ACC112 (cell line): ENCODE results near the gene SUMO4.

Experiments
- H2AFZ ChIP-seq: fragments of 200-600 bp; sonication (generic); one replicate; pipeline ENCODE4 v1.6.0; 2017; ENCODE audit warnings: antibody characterized with exemption, low read length; ENCODE audit not compliant: unreplicated experiment
- H3K27ac ChIP-seq: fragments of 200-600 bp; sonication (generic); 2 replicates; pipeline ENCODE4 v1.5.1; 2014; ENCODE audit warnings: low read depth, mild to moderate bottlenecking, antibody characterized with exemption, low read length, moderate library complexity
- H3K27me3 ChIP-seq: fragments of 200-600 bp; sonication (generic); 2 replicates; pipeline ENCODE4 v1.6.1; 2014; ENCODE audit warnings: mild to moderate bottlenecking, antibody characterized with exemption, low read length, moderate library complexity, mixed read lengths; ENCODE audit not compliant: insufficient read depth
- H3K36me3 ChIP-seq: fragments of 200-600 bp; sonication (generic); 2 replicates; pipeline ENCODE4 v1.6.1; 2016; ENCODE audit warnings: mild to moderate bottlenecking, antibody characterized with exemption, low read length, moderate library complexity, mixed read lengths; ENCODE audit not compliant: insufficient read depth
- H3K4me1 ChIP-seq: fragments of 200-600 bp; sonication (generic); one replicate; pipeline ENCODE4 v1.6.1; 2016; ENCODE audit warnings: low read length, mixed read lengths; ENCODE audit not compliant: insufficient read depth, unreplicated experiment, control insufficient read depth
- H3K4me3 ChIP-seq: fragments of 200-600 bp; sonication (generic); 2 replicates; pipeline ENCODE4 v1.5.1; 2014; ENCODE audit warnings: mild to moderate bottlenecking, low read depth, low read length
- H3K79me2 ChIP-seq: fragments of 200-600 bp; sonication (generic); one replicate; pipeline ENCODE4 v1.6.0; 2016; ENCODE audit warnings: low read length; ENCODE audit not compliant: control insufficient read depth, unreplicated experiment, insufficient read depth

SUMO4 gene

DNA sequence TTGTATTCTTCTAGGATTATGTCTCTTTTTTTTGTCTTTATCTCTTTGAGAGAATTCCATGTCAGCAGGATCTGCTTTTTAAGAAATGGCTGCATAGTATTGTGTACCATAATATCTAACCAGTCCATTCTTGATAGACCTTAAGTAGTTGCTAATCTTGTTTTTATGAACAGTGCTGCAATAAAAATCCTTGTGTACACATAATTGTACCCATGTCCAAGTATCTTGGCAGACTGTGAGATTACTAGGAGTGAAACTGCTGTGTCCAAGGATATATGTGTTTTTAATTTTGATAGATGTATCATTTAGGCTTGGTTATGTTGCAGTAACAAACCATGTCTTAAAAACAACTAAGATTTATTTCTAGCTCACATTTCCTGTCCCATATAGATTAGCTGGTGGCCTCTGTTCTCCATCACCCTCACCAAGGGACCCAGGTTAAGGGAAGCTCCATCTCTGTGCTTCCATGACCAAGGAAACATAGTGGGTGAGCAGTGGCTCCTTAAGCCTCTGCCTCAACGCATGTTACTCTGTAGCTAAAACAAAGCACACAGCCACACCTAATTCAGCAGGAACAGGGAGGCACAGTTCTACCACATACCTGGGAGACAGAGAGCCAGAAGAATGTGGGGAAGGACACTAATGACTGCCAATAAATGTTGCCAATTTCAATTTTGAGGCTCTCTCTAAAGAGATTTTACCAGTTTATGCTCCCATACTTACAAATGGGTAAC lies 12.1 kb upstream of the SUMO4 start:
- Histone ChIP-seq H3K36me3 (peaks cover 52% of the 10 kb centered on the region), H3K79me2 (peaks cover 57% of the 10 kb centered on the region), H2AFZ (no peak overlapping the region)

DNA sequence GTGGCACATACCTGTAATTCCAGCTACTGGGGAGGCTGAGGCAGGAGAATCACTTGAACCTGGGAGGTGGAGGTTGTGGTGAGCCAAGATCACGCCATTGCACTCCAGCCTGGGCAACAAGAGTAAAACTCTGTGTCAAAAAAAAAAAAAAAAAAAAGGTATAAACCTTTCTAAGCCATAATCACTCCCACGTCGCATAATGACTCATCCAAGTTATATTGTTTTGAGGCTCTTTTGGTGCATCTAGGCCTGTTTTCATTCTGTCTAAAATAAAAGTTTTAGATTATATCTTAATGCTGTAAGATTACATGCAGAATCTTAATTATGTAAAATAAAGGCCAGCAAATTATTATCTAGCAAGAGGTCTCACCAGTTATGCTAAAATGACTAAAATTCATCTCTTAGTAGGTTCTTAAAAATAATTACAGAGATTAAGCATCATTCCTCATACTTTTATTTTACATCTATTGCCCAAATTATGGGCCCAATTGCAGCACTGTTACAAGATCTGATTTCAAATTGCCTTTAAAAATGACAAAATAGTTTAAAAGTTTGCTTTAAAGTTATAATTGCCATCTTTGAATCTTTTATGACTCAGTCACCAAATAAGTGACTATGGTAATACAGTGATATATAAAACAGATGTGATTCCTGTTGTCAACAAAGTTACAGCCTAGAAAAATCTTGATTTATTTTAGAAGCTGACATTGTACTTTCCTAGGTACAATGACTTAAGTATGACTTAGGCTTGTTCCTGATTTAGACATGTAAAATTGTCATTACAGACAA lies 10.4 kb upstream of the SUMO4 start:
- Histone ChIP-seq H3K27ac (no peak overlapping the region), H3K36me3 (peaks cover 40% of the 10 kb centered on the region), H3K79me2 (peaks cover 68% of the 10 kb centered on the region), H2AFZ (no peak overlapping the region), H3K27me3 (no peaks in the 10 kb centered on the region), H3K4me3 (no peak overlapping the region), H3K4me1 (peaks cover 4% of the 10 kb centered on the region)

More for the DNA sequence above, 12.1 kb upstream of the SUMO4 start:
- H3K27me3 ChIP-seq: no peaks in the 10 kb centered on the region
- H3K27ac ChIP-seq: no peak overlapping the region
- H3K4me3 ChIP-seq: no peak overlapping the region
- peaks cover 4% of the 10 kb centered on the region for H3K4me1 ChIP-seq

- peaks cover 61% of the 10 kb centered on the region for H3K79me2 ChIP-seq
- H3K36me3 ChIP-seq: peaks cover 19% of the 10 kb centered on the region
Observed at GRCh38 chr6:149392093-149392492, 8.0 kb upstream of the SUMO4 start.

DNA sequence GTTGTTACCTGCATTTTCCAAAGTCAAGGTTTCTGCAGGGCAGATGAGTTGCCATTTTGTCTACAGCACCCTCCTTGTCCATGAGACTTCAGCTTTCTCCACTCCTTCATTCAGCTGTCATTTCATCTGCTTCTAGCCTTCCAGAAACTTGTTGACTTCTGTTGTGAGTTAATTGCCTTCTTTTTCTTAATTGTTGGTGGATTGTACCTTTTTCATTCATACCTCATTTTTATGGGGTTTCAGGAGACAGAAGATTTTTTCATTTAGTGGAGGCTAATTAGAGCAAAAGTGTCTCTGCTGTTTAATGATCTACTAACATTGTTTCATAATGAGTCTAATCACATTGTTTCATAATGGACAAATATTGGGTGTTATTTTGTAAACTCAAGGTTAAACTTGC lies 7.5 kb upstream of the SUMO4 start:
- peaks cover 15% of the 10 kb centered on the region for H3K36me3 ChIP-seq
- H2AFZ ChIP-seq: no peak overlapping the region
- H3K4me3 ChIP-seq: no peak overlapping the region
- peaks cover 4% of the 10 kb centered on the region for H3K4me1 ChIP-seq
- no peak overlapping the region for H3K27ac ChIP-seq
- peaks cover 59% of the 10 kb centered on the region for H3K79me2 ChIP-seq
- no peaks in the 10 kb centered on the region for H3K27me3 ChIP-seq

More at GRCh38 chr6:149392093-149392492, 8.0 kb upstream of the SUMO4 start:
- Histone ChIP-seq H3K27ac (no peak overlapping the region), H3K4me1 (peaks cover 4% of the 10 kb centered on the region), H3K4me3 (no peak overlapping the region), H2AFZ (no peak overlapping the region), H3K27me3 (no peaks in the 10 kb centered on the region)

DNA sequence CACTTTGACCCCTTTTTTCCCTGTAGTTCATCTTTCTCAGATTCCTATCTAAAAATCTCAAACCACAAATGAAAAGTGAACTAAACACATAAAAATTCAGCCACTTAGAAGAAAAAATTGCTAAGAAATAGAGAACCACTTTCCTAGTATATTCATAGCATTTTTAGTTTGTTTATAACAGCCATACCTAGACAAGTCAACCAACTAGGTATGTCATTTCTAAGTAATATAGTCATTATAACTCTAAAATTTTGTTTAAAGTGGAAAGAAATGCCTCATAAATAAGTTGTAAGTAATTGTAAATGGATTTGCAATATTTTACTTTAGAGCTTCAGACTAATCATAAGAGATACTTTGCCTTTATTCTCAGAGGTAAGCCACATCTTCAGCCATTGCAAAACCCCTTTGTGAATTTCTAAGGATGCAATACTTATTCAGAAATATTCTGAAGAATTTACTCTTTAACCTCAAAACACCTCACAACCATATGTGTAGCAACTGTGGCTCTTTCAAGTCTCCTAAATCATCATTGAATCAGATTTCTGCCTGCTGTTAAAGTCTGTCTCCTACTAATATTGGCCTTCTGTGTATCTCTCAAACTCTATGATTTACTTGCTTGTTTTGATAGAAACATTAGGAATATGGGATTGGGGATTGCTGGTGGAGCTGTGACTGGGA lies 6.9 kb upstream of the SUMO4 start:
- Histone ChIP-seq H3K27me3 (no peaks in the 10 kb centered on the region), H3K79me2 (peaks cover 54% of the 10 kb centered on the region), H3K4me1 (peaks cover 4% of the 10 kb centered on the region), H3K4me3 (no peak overlapping the region), H2AFZ (no peak overlapping the region), H3K36me3 (peaks cover 9% of the 10 kb centered on the region), H3K27ac (no peak overlapping the region)

- Histone ChIP-seq H3K79me2 (peaks cover 48% of the 10 kb centered on the region), H3K4me1 (no peaks in the 10 kb centered on the region), H3K36me3 (peaks cover 17% of the 10 kb centered on the region), H3K4me3 (no peak overlapping the region), H3K27ac (no peak overlapping the region), H2AFZ (no peak overlapping the region), H3K27me3 (no peaks in the 10 kb centered on the region)
Observed at GRCh38 chr6:149395185-149395584, 4.9 kb upstream of the SUMO4 start.

DNA sequence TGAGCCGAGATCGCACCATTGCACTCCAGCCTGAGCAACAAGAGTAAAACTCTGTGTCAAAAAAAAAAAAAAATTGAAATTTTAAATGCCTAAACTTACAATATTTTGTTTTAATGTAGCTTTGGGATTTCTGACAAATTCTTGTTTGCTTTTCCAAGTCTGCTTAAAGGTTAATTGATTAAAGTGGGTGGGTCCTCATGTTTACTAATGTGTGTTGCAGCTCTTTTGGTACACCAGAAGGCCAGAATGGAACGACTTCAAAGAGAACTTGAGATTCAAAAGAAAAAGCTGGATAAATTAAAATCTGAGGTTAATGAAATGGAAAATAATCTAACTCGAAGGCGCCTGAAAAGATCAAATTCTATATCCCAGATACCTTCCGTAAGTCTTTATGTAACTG lies 2.7 kb upstream of the SUMO4 start:
- Histone ChIP-seq H3K4me3 (no peak overlapping the region), H3K27me3 (no peaks in the 10 kb centered on the region), H2AFZ (no peak overlapping the region), H3K79me2 (peaks cover 29% of the 10 kb centered on the region), H3K36me3 (peaks cover 32% of the 10 kb centered on the region), H3K4me1 (no peaks in the 10 kb centered on the region), H3K27ac (no peak overlapping the region)

DNA sequence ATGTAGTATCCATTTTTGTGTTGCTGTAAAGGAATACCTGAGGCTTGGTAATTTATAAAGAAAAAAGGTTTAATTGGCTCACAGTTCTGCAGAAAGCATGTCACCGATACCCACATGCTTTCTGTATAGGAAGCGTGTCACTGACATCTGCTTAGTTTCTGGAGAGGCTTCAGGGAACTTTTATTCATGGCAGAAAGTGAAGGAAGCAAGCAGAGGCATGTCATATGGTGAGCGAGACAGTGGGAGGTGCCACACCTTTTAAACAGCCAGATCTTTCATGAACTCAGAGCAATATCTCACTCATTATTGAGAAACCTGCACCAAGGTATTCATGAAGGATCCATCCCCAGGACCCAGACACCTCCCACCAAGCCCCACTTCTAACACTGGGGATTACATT lies 3.5 kb downstream of the SUMO4 start:
- no peaks in the 10 kb centered on the region for H3K27me3 ChIP-seq
- H3K27ac ChIP-seq: no peak overlapping the region
- no peaks in the 10 kb centered on the region for H3K4me1 ChIP-seq
- H3K4me3 ChIP-seq: no peak overlapping the region
- H3K36me3 ChIP-seq: peaks cover 54% of the 10 kb centered on the region
- no peaks in the 10 kb centered on the region for H3K79me2 ChIP-seq
- H2AFZ ChIP-seq: no peak overlapping the region

GRCh38 chr6:149405823-149406765 lies 6.0 kb downstream of the SUMO4 start:
- Histone ChIP-seq H3K4me3 (no peak overlapping the region), H3K27ac (peak overlapping the region; percentile 14; the same call in 1 of the 2 replicates), H3K36me3 (peaks cover 50% of the 10 kb centered on the region), H3K79me2 (no peaks in the 10 kb centered on the region), H3K4me1 (no peaks in the 10 kb centered on the region), H3K27me3 (no peaks in the 10 kb centered on the region), H2AFZ (no peak overlapping the region)

DNA sequence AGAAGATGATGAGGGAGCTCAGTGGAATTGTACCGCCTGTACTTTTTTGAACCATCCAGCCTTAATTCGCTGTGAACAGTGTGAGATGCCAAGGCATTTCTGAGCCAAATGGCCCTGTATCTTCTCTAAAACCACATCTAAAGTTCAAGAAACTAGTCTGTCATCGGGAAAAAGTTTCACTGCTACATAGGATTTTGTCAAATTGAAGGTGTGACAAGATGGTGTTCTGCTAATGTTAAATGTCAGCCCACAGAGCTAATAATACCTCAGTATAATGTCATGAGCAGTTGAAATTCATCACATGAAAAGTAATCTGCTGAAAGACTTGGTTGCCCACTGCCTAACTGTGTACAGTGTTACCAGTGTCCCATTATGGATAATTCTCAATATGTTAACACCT lies 9.6 kb downstream of the SUMO4 start:
- Histone ChIP-seq H3K27me3 (no peaks in the 10 kb centered on the region), H3K4me3 (no peak overlapping the region), H3K27ac (no peak overlapping the region), H3K36me3 (peaks cover 29% of the 10 kb centered on the region), H3K79me2 (no peaks in the 10 kb centered on the region), H2AFZ (no peak overlapping the region), H3K4me1 (no peaks in the 10 kb centered on the region)
